Common myeloid progenitor, CD34-positive (primary cell): ENCODE results near the gene STARD6. TPM values are rescaled to one million over a fixed set of nuclear protein-coding genes. Genes with fewer than 3 reads are reported as not detected.

Experiments used
- CTCF ChIA-PET: fragments of 350-600 bp; sonication (Branson Sonifier 250); formaldehyde crosslinking; loops from one replicate; lab custom pipeline; 2021; ENCODE audit warnings: antibody characterized with exemption; lab: Charles Lee
- POLR2A ChIA-PET: fragments of 350-600 bp; sonication (Branson Sonifier 250); formaldehyde crosslinking; loops from one replicate; lab custom pipeline; 2021; ENCODE audit warnings: antibody characterized with exemption; lab: Charles Lee
- DNase-seq, 3 donors: peaks; one replicate each; pipeline versions ENCODE4 v3.0.0 to v3.0.0-alpha.2; 2013
- H3K27ac ChIP-seq, 2 experiments: 1 replicate in 1 of 2; 2 replicates in 1 of 2; pipeline ENCODE4 v1.7.0; 2013; ENCODE audit warnings: inconsistent platforms in 2 of 2, low read length in 2 of 2, mild to moderate bottlenecking in 2 of 2, low read depth in 1 of 2, moderate library complexity in 1 of 2; ENCODE audit not compliant: severe bottlenecking in 2 of 2, insufficient read depth in 1 of 2, poor library complexity in 1 of 2
- H3K27me3 ChIP-seq, 5 experiments: replicated peaks in 2 of 5; 1 replicate in 3 of 5; 2 replicates in 2 of 5; pipeline versions ENCODE4 v1.6.1 to v1.7.0; 2013; ENCODE audit warnings: low read length in 4 of 5, mild to moderate bottlenecking in 2 of 5, moderate library complexity in 2 of 5, inconsistent platforms in 1 of 5; ENCODE audit not compliant: insufficient read depth in 5 of 5, control insufficient read depth in 4 of 5
- H3K36me3 ChIP-seq, 4 experiments: 1 replicate in 2 of 4; 2 replicates in 2 of 4; pipeline versions ENCODE4 v1.6.1 to v1.7.0; 2013; ENCODE audit warnings: low read length in 3 of 4, control low read depth in 1 of 4, mild to moderate bottlenecking in 1 of 4; ENCODE audit not compliant: control insufficient read depth in 4 of 4, insufficient read depth in 4 of 4
- H3K4me1 ChIP-seq, 4 experiments: 1 replicate in 3 of 4; 2 replicates in 1 of 4; pipeline versions ENCODE4 v1.6.1 to v1.7.1; 2013; ENCODE audit warnings: low read length in 3 of 4, mild to moderate bottlenecking in 3 of 4, control low read depth in 1 of 4, inconsistent platforms in 1 of 4, moderate library complexity in 1 of 4; ENCODE audit not compliant: control insufficient read depth in 4 of 4, insufficient read depth in 4 of 4; ENCODE audit errors: control extremely low read depth in 1 of 4
- H3K4me3 ChIP-seq, 7 experiments: 1 replicate in 4 of 7; 2 replicates in 3 of 7; pipeline versions ENCODE4 v1.5.1 to v1.7.0; 2013; ENCODE audit warnings: mild to moderate bottlenecking in 7 of 7, low read length in 6 of 7, moderate library complexity in 6 of 7, inconsistent platforms in 2 of 7, low read depth in 2 of 7, control low read depth in 1 of 7; ENCODE audit not compliant: insufficient read depth in 4 of 7, control insufficient read depth in 1 of 7; ENCODE audit errors: extremely low read depth in 1 of 7
- H3K9me3 ChIP-seq, 5 experiments: 1 replicate in 4 of 5; 2 replicates in 1 of 5; pipeline versions ENCODE4 v1.6.1 to v1.7.1; 2013; ENCODE audit warnings: low read length in 4 of 5, mild to moderate bottlenecking in 2 of 5, inconsistent platforms in 1 of 5, low read depth in 1 of 5, moderate library complexity in 1 of 5; ENCODE audit not compliant: control insufficient read depth in 4 of 5, insufficient read depth in 2 of 5; ENCODE audit errors: control extremely low read depth in 1 of 5
- WGBS: methylation state at CpG from one replicate; pipeline ENCODE4 v1.1.5; 2013; ENCODE audit not compliant: insufficient coverage; 5-methylcytosine and 5-hydroxymethylcytosine counted together
- polyA plus RNA-seq: library from polyadenylated mRNA; unstranded; fragments of 120-200 nt; gene quantifications from one replicate; pipeline ENCODE4 v1.2.1, GENCODE V29; 2013

The STARD6 gene, protein sequence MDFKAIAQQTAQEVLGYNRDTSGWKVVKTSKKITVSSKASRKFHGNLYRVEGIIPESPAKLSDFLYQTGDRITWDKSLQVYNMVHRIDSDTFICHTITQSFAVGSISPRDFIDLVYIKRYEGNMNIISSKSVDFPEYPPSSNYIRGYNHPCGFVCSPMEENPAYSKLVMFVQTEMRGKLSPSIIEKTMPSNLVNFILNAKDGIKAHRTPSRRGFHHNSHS
- 0.07 TPM for polyA plus RNA-seq

DNA sequence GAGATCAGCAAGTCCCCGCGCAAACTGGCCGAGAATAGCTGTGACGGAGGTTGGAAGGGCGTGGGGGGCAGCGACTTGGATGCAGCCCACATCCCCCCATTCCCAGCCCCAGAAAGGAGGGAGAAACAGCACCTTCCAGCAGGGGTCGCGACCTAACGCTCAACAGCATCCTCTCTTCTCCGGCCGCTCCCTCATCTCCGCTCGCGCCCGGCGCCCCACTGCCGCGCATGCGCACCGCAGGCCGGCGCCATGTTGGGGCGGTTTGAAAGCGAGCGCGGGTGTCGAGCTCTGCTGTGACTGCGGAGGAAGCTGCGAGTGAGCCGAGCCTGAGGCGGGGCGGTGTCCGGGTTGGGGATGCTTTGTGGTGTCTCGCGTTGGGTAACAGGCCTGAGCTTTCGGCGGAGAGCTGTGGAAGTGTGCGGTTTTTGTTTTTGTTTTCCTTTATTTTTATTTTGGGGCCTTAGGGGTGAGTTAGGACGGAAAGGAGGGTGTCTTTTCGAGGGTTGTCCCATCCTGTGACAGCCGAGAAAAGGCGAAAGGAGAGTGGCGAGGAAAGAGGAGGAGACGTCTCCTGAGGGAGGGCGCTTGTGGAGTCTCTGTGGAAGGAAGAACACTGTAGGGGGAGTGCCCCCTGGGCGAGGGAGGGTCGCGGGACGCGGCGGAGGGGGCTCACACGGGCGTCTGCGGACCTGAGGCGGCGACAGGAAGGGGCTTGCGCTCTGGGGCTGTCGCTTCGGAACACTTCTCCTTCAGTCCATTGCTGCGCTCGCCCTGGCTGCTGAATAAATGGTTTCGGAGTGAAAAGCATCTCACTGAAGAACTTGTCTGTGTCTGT, at the start of gene STARD6, which contains the start of gene C18orf54:
Gene STARD6, minus strand, starts transcription at position 199 of the 835 bp plus-strand sequence. CDS start 3,285 bp downstream, outside the sequence.
Gene C18orf54, plus strand, starts transcription at position 247 of the 835 bp plus-strand sequence. CDS start 2,667 bp downstream, outside the sequence.
- H3K9me3 ChIP-seq, result no peaks in the 10 kb centered on the region
- POLR2A ChIA-PET, result interaction anchor here (1.0 to 1.2 kb wide), 2 partner anchors 35 to 88 kb away, joined by 3 read pairs; no protein-coding TSS in a partner anchor
- peak within 1 kb of the TSS; percentile 71 to 98 (median 93) for H3K4me3 ChIP-seq
- CTCF ChIA-PET, result interaction anchor here (0.6 to 2.1 kb wide), 9 partner anchors 10 to 135 kb away, joined by 3 to 7 read pairs (median 3); no protein-coding TSS in a partner anchor
- H3K36me3 ChIP-seq, result peaks cover 0 to 10% (median 6%) of the 10 kb centered on the region in 4 experiments
- no peaks in the 10 kb centered on the region for H3K27me3 ChIP-seq
- peak; percentile 95 to 96 (median 95) for DNase-seq
- WGBS, result 0% methylated on average over 37 of the region's 62 CpGs
- H3K27ac ChIP-seq, result peak within 1 kb of the TSS; percentile 74 to 83
- H3K4me1 ChIP-seq, result peaks cover 10 to 20% (median 14%) of the 10 kb centered on the region in 4 experiments

DNA sequence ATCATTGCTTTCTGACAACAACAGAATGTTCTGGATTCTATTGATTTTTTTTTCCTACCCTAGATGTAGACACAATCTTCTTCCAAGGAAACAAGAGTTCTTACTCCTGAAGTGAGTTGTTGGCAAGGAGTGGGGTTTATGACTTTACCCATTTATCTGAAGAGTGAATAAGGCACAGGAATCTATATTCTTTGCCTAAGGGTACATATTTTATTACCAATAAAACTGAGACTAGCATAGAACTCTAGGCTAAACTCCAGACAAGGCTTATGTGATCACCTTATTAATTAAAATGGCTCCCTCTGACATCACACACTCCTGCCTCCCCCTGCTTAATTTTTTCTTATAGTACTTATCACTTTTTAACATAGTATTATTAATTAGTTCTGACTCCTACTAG, 47.6 kb upstream of the STARD6 start:
- H3K27me3 ChIP-seq, result no peaks in the 10 kb centered on the region
- H3K36me3 ChIP-seq, result no peaks in the 10 kb centered on the region
- H3K9me3 ChIP-seq, result no peaks in the 10 kb centered on the region
- no peak overlapping the region for H3K4me3 ChIP-seq
- no peak for DNase-seq
- CTCF ChIA-PET, result no interaction called here
- no peaks in the 10 kb centered on the region for H3K4me1 ChIP-seq
- POLR2A ChIA-PET, result no interaction called here
- H3K27ac ChIP-seq, result no peak overlapping the region

DNA sequence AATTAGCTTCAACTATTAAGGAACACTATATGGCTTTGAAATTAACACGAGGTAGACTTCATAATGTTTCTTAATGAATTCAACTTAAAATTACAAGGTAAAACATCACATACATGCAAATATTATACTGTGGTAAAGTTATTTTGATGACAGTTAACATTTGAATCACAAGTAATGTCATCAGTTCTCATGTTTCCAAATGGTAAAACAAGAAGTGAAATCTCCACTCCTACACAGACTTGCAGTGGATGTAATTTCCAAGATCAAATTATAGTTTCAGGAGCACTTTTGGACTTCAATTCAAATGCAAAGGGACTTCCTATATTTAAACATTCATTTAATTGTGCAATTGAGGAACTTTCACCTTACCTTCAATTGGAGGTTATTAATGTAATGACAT, 39.1 kb upstream of the STARD6 start:
- WGBS, result no CpG with 5 or more reads among the region's 1 CpG
- no peak overlapping the region for H3K27ac ChIP-seq
- no peak for DNase-seq
- H3K4me3 ChIP-seq, result no peak overlapping the region
- H3K9me3 ChIP-seq, result no peaks in the 10 kb centered on the region
- ChIA-PET POLR2A (no interaction called here), CTCF (no interaction called here)
- H3K27me3 ChIP-seq, result no peaks in the 10 kb centered on the region
- H3K36me3 ChIP-seq, result no peaks in the 10 kb centered on the region
- no peaks in the 10 kb centered on the region for H3K4me1 ChIP-seq

DNA sequence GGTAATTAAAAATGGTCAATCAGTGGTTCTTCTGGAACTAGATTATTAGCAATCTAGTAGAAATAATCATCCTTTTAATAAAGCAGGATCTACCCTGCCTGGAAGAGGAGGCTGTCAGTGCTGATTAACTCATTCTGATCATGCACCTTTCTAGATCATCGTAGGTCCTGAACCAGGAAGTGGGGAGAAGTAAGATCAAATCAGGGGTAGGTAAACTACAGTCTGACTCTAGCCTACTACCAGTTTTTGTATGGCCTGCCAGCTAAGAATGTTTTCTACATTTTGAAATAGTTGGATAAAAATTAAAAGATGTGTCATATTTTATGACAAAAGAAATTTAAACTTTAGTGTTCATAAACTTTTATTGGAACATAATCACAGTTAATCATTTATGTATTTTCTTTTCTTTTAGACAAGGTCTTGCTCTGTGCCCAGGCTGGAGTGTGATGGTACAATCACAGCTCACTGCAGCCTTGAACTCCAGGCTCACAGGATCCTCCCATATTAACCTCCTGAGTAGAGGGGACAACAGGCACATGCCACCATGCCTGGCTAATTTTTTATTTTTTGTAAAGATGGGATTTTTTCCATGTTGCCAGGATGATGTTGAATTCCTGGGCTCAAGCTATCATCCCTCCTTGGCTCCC, 36.1 kb upstream of the STARD6 start:
- ChIA-PET POLR2A (no interaction called here), CTCF (interaction anchor here (0.6 kb wide), 1 partner anchor 589 kb away, joined by 3 read pairs; no protein-coding TSS in a partner anchor)
- no peaks in the 10 kb centered on the region for H3K36me3 ChIP-seq
- H3K9me3 ChIP-seq, result no peaks in the 10 kb centered on the region
- no peak overlapping the region for H3K4me3 ChIP-seq
- no CpG with 5 or more reads among the region's 1 CpG for WGBS
- H3K27ac ChIP-seq, result no peak overlapping the region
- DNase-seq, result no peak
- peaks cover 0 to 6% (median 5%) of the 10 kb centered on the region in 4 experiments for H3K4me1 ChIP-seq
- no peaks in the 10 kb centered on the region for H3K27me3 ChIP-seq

DNA sequence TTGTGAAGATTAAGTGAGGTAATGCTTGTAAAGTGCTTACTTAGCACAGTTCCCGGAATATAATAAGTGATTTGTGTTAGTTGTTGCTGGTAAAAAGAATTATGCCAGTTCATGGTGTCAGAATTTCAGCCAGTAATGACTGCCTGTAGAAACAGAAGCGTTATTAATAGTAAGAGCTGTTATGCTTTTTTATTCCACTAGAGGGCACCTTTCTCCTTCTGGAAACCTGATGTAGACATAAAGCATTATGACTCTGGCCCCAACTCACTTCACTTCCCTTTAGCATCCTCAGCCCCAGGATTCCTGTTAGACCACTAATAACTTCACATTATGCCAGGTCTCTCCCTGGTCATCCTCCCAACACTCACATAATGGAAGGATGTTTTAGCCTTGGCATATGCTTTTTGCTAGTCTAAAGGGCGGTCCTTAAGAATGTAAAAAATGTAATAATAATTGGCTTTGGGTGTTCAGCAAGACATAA, 34.9 kb upstream of the STARD6 start:
- peaks cover 0 to 3% (median 0%) of the 10 kb centered on the region in 5 experiments for H3K9me3 ChIP-seq
- H3K4me1 ChIP-seq, result peaks cover 0 to 12% (median 9%) of the 10 kb centered on the region in 4 experiments
- H3K27me3 ChIP-seq, result no peaks in the 10 kb centered on the region
- DNase-seq, result peak; percentile 74 to 85 (median 80)
- POLR2A ChIA-PET, result interaction anchor here (0.7 kb wide), 1 partner anchor 35 kb away, joined by 3 read pairs; the partner anchor contains the start of genes C18orf54 and STARD6
- H3K36me3 ChIP-seq, result no peaks in the 10 kb centered on the region
- H3K4me3 ChIP-seq, result no peak overlapping the region
- 0% methylated on average over 1 of the region's 3 CpGs for WGBS
- CTCF ChIA-PET, result interaction anchor here (1.0 to 1.2 kb wide), 4 partner anchors 35 to 279 kb away, joined by 3 to 6 read pairs (median 4); partner anchors contain the start of genes C18orf54 and STARD6
- H3K27ac ChIP-seq, result no peak overlapping the region

DNA sequence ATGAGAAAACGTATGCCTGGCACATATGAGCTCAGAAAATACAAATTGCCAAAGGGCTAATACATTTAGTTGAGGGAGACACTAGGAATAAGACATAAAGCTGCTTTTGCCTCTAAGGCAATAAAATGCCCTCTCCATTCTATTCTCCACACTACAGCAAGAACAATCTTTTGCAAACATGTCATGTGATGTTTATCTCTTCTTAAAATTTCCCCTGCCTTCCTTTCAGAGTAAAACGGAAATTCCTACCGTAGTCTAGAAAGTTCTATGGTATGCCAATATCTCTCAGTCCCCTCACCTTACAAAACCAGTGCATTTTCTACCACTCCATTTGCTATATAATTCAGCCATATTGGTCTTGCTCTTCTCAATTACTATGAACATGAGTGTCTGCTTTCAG, 33.2 kb upstream of the STARD6 start:
- 40% methylated on average over 1 of the region's 3 CpGs for WGBS
- H3K27me3 ChIP-seq, result no peaks in the 10 kb centered on the region
- H3K4me3 ChIP-seq, result no peak overlapping the region
- ChIA-PET CTCF (interaction anchor here (1.0 kb wide), 1 partner anchor 17 kb away, joined by 3 read pairs; no protein-coding TSS in a partner anchor), POLR2A (no interaction called here)
- no peaks in the 10 kb centered on the region for H3K36me3 ChIP-seq
- DNase-seq, result no peak
- peaks cover 0 to 3% (median 0%) of the 10 kb centered on the region in 5 experiments for H3K9me3 ChIP-seq
- peaks cover 0 to 12% (median 9%) of the 10 kb centered on the region in 4 experiments for H3K4me1 ChIP-seq
- H3K27ac ChIP-seq, result no peak overlapping the region
